ENCODE data around the gene ATP6V0B. TPM values are rescaled to one million over a fixed set of nuclear protein-coding genes. Genes with fewer than 3 reads are reported as not detected.

ATP6V0B gene
- total and polyA plus RNA-seq, 9 of the 15 experiments (the other 6 are each of a cell fraction or from before 2014, with no cell fraction given), result 137 to 328 (median 220) TPM

DNA sequence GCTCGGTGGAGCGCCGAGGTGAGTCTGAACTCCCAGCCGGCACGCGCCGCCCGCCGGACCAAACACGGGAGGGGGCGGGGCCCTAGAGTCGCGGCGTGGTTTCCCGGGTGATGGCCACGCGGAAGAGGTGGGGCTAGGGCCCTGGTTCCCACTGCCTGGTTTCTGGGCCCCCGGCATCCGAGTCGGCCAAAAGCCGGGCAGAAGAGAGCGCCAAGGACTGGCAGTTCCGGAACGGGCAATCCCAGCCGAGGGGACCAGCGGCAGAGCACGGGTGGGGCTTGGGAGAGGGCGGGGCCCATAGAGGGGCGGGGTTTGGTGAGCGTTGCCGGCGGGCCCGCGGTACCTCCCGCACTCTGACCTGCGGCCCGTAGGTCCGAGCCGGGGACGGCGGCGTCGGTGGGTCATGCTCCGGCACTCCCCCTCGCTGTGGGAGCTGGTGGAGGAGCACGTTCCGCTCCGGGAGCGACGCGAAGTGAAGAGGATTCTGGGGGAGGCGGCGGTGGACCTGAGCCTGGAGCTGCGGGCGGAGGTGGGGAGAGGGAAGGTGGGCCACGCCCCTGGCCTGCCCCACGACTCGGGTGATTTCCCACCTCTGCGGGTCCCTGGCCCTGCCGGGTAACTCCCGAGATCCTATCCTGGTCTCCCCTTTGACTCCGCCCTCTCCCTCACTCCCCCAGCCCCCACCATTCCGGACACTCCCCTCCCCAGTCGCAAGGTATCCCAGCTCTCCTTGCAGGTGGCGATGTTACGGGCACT is 16.9 kb downstream of the ATP6V0B start, which contains the start of gene CCDC24 (continued):
- TF ChIP-seq RAD21 (CRISPR knock-in tag; conservative IDR thresholded peaks at IDR 0.05 in 1 of 2, IDR thresholded peaks at IDR 0.05 in 1 of 2), result peak in 1 of 2 experiments; percentile 9; a peak in 2 of 4 replicates
- TF ChIP-seq, protein P1, sequence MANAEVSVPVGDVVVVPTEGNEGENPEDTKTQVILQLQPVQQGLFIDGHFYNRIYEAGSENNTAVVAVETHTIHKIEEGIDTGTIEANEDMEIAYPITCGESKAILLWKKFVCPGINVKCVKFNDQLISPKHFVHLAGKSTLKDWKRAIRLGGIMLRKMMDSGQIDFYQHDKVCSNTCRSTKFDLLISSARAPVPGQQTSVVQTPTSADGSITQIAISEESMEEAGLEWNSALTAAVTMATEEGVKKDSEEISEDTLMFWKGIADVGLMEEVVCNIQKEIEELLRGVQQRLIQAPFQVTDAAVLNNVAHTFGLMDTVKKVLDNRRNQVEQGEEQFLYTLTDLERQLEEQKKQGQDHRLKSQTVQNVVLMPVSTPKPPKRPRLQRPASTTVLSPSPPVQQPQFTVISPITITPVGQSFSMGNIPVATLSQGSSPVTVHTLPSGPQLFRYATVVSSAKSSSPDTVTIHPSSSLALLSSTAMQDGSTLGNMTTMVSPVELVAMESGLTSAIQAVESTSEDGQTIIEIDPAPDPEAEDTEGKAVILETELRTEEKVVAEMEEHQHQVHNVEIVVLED (CRISPR knock-in tag; IDR thresholded peaks at IDR 0.05), result peak; percentile 39; the same call in 1 of the 2 replicates
- TF ChIP-seq PTRF (tag; IDR thresholded peaks at IDR 0.05), result no peak
- no peak for TF ChIP-seq FOXJ3 (CRISPR knock-in tag; IDR thresholded peaks at IDR 0.05)
- TF ChIP-seq ELF1 (tag; IDR thresholded peaks at IDR 0.05), result peak; percentile 74
- TF ChIP-seq, protein P2, sequence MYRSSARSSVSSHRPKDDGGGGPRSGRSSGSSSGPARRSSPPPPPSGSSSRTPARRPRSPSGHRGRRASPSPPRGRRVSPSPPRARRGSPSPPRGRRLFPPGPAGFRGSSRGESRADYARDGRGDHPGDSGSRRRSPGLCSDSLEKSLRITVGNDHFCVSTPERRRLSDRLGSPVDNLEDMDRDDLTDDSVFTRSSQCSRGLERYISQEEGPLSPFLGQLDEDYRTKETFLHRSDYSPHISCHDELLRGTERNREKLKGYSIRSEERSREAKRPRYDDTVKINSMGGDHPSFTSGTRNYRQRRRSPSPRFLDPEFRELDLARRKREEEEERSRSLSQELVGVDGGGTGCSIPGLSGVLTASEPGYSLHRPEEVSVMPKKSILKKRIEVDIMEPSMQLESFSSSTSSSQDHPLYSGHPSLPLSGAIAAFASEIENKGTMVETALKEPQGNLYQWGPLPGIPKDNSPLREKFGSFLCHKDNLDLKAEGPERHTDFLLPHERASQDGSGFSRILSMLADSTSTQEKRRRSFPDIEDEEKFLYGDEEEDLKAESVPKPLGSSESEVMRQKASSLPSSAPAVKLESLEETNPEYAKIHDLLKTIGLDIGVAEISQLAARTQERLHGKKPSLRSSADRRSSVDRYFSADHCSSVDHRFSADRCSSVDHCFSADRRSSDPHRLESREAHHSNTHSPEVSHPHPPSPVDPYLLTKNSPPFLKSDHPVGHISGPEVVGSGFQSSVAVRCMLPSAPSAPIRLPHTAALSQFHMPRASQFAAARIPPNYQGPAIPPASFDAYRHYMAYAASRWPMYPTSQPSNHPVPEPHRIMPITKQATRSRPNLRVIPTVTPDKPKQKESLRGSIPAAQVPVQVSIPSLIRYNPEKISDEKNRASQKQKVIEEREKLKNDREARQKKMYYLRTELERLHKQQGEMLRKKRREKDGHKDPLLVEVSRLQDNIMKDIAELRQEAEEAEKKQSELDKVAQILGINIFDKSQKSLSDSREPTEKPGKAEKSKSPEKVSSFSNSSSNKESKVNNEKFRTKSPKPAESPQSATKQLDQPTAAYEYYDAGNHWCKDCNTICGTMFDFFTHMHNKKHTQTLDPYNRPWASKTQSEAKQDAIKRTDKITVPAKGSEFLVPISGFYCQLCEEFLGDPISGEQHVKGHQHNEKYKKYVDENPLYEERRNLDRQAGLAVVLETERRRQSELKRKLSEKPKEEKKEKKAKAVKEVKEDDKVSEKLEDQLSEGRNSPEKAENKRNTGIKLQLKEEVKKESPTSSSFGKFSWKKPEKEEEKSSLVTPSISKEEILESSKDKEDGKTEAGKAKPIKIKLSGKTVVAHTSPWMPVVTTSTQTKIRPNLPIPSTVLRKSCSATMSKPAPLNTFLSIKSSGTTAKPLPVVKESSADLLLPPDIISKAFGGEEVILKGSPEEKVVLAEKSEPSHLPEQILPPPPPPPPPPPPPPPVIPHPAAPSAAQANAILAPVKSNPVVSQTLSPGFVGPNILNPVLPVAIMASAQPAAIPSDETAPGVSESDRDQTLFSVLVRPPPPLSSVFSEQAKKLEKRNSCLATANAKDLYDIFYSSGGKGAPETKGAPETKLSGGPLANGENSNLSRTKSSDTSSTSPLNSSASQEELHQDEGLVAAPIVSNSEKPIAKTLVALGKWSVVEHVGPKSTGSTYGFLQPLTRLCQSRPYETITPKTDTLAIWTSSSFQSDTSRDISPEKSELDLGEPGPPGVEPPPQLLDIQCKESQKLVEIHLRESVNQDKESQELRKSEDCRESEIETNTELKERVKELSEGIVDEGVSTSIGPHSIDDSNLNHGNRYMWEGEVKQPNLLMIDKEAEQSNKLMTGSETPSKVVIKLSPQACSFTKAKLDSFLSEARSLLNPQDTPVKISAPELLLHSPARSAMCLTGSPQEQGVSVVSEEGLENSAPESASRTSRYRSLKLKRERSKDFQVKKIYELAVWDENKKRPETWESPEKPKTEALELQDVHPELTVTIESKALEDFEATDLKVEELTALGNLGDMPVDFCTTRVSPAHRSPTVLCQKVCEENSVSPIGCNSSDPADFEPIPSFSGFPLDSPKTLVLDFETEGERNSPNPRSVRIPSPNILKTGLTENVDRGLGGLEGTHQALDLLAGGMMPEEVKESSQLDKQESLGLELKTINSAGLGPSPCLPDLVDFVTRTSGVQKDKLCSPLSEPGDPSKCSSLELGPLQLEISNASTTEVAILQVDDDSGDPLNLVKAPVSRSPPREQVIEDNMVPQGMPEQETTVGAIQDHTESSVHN (IDR thresholded peaks at IDR 0.05; ENCODE audit: borderline replicate concordance in 1 of 2, low read depth in 1 of 2), result no peak
- no peak for TF ChIP-seq HSF4 (CRISPR knock-in tag; IDR thresholded peaks at IDR 0.05; ENCODE audit: borderline replicate concordance)
- TF ChIP-seq, protein P3, sequence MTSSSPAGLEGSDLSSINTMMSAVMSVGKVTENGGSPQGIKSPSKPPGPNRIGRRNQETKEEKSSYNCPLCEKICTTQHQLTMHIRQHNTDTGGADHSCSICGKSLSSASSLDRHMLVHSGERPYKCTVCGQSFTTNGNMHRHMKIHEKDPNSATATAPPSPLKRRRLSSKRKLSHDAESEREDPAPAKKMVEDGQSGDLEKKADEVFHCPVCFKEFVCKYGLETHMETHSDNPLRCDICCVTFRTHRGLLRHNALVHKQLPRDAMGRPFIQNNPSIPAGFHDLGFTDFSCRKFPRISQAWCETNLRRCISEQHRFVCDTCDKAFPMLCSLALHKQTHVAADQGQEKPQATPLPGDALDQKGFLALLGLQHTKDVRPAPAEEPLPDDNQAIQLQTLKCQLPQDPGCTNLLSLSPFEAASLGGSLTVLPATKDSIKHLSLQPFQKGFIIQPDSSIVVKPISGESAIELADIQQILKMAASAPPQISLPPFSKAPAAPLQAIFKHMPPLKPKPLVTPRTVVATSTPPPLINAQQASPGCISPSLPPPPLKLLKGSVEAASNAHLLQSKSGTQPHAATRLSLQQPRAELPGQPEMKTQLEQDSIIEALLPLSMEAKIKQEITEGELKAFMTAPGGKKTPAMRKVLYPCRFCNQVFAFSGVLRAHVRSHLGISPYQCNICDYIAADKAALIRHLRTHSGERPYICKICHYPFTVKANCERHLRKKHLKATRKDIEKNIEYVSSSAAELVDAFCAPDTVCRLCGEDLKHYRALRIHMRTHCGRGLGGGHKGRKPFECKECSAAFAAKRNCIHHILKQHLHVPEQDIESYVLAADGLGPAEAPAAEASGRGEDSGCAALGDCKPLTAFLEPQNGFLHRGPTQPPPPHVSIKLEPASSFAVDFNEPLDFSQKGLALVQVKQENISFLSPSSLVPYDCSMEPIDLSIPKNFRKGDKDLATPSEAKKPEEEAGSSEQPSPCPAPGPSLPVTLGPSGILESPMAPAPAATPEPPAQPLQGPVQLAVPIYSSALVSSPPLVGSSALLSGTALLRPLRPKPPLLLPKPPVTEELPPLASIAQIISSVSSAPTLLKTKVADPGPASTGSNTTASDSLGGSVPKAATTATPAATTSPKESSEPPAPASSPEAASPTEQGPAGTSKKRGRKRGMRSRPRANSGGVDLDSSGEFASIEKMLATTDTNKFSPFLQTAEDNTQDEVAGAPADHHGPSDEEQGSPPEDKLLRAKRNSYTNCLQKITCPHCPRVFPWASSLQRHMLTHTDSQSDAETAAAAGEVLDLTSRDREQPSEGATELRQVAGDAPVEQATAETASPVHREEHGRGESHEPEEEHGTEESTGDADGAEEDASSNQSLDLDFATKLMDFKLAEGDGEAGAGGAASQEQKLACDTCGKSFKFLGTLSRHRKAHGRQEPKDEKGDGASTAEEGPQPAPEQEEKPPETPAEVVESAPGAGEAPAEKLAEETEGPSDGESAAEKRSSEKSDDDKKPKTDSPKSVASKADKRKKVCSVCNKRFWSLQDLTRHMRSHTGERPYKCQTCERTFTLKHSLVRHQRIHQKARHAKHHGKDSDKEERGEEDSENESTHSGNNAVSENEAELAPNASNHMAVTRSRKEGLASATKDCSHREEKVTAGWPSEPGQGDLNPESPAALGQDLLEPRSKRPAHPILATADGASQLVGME (CRISPR knock-in tag; IDR thresholded peaks at IDR 0.05), result 0 out of 2 replicates have a peak, but pooled peaks have one; percentile 38
- no peak for TF ChIP-seq DACH1 (IDR thresholded peaks at IDR 0.05; ENCODE audit: partially characterized antibody)
- TF ChIP-seq KAT2B (IDR thresholded peaks at IDR 0.05; ENCODE audit: low read depth, low read length), result no peak

Measured in K562 (cell line).